Stromal cell of bone marrow (primary cell): ENCODE data around the gene CFAP61.
A peak's percentile ranks its signal among the peaks of the same experiment; 100 is the strongest.
"Not testable (repeated sequence)": the region's sequence is repeated elsewhere in the genome, so short reads cannot be mapped to it uniquely, and the experiment has no call there.

Source experiments
- DNase-seq: peaks from one replicate; pipeline ENCODE4 v3.0.0-alpha.2; 2012; ENCODE audit warnings: low read depth

CFAP61 gene

DNA sequence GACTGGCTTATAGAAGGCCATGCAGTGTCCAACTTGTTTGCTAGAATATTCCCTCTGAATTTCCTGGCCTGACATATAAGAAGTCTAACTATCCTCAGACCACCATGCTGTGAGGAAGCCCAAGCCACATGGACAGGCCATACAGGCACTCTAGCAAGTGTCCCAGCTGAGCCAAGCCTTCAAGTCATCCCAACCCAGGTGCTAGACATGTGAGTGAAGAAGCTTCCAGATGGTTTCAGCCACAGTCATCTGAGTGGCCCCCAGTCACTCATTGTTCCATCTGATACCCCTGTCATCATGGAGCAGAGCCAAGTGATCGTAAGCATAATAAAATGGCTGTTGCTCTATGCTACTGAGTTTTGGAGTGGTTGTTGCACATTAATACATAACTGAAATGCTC is 269.6 kb downstream of the CFAP61 start:
- no peak for DNase-seq

DNA sequence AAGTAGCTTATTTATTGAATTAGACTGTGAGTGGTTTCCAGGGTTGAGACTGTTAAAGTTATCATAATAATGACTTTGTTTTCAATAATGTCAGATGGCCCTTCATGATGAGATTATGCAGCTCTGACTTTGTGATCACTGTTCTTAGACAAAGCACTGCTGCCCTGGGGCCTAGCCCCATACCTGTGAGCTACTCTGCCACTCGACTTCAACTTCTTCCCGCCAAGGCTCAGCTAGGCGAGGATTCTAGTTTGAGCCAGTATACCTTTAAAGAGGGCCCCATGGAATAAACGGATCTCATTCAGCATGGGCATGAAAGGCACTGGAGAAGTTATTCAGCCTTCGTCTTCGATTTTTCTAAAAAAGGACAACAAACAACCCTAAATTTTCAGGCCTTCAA is 270.6 kb downstream of the CFAP61 start:
- no peak for DNase-seq

DNA sequence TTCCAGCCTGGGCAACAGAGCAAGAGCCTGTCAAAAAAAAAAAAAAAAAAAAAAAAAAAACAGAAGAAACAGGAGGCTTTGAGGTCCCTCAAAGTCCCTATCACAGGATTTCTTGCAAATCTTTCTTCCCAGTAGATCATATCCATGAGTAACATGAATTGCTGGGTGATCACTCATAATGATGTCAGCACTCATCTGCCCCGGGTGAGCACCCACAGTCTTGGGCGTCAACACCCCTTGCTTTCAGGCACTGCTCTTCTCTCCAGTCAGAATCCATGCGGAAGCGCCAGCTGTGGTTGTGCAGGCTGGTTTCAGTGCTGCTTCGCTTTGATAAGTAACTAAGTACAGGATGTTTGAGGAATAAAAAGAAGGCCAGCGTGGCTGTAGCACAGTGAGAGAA is 275.4 kb downstream of the CFAP61 start:
- no peak for DNase-seq

DNA sequence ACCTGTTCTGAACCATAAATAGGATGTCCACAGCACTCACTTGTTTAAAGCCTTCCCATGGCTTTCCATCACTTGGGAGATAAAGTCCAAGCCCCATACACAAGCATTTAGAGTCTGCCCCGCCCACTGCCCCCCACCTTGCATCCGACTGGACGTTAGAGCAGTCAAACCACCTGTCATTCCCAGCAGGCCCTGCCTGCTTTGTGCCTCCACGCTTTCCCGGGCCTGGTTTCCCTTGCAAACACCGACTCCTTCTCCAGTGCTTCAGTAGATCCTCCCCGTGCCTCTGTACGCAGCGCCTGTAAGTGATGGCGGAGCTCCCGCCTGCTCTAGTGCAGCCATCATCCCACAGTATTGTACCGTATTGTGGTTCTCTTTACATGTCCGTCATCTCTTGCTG is 277.2 kb downstream of the CFAP61 start:
- no peak for DNase-seq

DNA sequence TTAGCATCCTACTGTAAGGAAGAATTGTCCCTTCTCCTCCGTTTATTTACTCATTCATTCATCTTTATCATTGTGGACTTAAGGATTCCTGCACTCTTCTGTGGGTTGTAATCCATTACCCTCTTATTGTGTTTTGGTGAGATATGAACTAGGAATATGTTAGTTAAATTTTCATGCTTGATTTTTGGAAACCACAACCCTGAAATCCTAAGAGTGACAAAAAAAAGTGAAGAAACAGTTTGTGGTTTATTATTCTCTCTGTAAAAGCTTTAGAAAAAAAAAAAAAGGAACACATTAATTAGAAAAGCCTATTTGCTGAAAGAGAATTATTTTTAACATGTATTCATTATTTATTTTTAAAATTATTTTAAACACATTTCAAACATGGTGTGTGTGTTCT is 278.8 kb downstream of the CFAP61 start:
- no peak for DNase-seq

DNA sequence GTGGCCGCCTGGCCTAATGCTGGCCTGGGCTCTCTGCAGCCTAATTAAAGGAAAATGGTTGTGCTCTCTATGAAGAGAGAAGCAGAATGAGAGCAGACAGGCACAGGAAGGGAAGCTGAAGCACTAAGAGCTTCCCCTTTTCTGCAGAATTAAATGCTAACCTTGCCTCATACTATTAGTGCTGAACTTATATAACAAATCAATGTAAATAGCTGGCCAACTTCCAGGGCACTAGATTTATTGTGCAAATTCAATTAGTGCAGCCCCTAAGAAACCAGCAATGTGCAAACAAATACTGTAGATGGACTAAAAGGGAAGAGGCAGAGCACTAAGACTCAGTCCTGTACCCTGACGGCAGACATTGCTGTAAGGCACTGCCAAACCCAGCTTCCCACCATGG is 279.5 kb downstream of the CFAP61 start:
- no peak for DNase-seq

DNA sequence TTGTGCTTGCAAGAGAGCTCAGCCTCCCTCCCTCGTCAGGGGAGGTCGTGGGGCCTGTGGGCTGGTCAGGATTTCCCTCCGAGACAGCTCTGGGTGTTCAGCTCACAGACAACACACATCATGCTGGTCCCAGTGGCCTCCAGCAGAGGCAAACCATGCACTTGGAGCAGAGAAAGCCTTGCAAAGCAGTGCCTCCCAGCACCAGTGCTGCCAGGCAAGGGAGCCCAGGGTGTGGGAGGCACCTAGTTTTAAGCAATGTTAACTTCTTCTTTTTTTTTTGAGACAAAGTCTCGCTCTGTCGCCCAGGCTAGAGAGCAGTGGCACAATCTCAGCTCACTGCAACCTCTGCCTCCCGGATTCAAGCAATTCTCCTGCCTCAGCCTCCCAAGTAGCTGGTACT is 281.5 kb downstream of the CFAP61 start:
- no peak for DNase-seq

DNA sequence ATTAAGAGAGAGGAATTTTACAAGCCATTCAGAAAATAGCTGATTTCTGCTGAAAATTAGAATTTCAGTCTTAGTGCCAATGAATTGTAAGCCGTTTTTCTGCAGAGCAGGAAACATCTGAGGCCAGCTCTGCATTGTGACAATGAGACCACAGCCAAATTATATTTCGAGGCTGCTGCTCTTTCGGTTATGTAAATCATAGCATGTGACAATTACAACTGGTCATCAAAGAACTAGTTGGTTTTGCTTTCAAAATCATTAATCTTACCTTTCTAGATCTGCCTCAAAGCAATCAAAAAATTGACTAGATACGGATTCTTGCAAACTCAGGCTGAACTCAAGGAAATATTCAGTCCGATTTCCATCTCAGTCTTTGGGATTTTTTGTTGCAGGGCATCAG is 282.2 kb downstream of the CFAP61 start:
- no peak for DNase-seq

DNA sequence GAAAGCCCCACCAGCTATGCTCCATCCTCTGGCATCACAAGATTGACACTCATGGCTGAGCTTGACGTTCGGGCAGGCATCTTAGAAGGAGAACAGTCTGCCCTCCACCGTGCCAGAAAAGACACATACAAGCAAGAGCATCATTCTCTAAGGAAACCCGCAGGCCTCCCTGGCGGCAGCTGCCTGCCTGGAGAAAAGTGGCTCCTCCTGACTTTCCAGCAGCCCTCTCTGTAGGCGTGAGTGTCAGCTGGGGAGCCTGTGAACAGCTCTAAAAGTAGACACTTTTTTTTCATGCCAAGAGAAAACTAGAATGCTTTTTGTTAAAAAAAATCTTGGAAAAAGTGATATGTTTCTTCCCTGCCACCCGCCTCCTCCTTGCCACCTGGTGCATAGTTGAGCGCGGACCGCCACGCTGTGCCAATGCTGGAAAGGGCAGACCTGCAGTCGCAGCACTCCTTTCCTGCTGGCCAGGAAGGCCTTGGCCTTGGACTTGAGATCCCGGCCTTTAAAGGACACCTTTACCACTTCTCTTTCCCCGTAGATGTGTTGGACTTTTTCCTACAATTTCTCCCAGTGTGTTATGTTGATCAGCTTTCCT is 285.9 kb downstream of the CFAP61 start:
- no peak for DNase-seq

DNA sequence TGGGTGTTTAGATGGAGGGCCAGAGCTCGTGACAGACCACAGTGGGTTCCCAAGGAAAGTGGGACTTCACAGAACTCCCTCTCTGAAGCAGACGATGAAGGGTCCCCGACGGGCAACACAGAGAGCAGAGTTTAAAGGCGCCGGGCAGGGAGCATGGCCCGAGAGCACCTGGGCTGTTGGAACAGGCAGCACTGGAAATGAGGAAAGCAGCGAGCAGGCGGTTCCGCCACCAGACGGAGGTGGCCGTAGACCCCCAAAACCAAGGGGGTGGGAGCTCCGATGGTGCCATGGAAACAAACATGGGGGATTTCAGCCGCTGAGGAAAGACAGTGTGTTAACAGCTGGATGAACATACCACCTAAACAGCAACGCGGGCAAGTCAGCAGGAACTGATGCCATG is 288.1 kb downstream of the CFAP61 start:
- no peak for DNase-seq

DNA sequence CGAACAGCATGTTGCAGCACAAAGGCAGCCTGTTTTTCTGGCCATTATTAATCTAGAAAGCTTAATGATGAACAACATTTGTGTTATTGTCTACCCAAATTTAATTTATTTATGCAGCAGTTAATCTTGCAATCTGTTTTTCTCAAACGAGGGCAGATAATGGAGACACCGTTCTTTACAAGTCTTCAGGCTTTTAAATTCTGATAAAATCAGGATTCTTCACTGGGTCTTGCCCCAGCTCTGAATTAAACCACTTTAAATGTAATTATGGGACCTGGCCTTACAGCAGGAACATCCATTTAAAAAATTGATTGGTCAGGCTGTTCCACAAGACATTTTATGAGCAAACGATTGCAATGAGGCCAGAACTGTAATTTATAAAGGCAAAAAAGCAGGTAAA is 289.0 kb downstream of the CFAP61 start:
- no peak for DNase-seq

DNA sequence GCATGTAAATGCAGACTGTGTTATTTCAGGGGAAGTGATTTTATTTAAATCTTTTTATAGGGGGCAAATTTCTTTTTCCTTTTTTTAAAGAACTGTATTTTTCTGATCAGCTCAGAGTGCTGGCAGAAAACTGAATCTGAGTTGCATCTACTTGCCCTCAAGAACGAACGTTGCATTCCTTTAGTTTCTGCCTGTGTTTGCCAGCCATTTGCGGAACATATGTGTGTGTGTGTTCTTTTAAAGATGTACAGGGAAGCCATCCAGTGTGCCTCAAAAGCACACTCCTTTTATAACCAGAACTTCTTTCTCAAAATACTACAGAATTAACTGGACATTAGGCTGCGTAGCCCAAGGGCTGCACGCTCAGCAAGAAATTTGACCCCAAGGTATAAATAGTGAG is 289.7 kb downstream of the CFAP61 start:
- no peak for DNase-seq

DNA sequence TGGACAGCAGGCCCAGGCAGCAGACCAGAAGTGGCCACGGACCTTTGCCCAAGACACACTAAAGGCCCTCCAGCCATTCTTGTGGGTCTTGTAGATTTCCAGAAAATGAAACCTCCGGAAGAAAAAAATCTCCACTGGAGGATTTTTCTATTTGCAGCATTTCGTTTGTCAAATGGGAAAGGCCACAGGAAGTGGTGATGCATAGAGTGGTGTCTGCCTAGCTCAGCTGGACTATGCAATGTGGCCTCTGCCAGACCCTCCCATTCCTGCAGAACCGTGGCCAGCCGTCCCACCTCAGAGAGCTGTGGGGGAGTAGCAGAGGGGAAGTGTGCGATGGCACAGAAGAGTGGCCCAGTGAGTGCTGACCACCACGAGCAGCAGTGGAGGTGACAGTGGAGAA is 291.6 kb downstream of the CFAP61 start:
- DNase-seq, result no peak

DNA sequence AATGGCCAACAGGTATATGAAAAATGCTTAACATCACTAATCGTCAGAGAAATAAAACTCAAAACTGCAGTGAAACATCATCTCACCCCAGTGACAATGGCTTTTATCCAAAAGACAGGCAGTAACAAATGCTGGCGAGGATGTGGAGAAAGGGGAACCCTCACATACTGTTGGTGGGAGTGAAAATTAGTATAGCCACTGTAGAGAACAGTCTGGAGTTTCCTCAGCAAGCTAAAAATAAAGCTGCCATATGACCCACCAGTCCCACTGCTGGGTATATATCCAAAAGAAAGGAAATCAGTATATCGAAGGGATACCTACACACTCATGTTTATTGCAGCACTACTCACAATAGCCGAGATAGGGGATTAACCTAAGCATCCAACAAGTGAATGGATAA is 292.1 kb downstream of the CFAP61 start:
- DNase-seq, result no peak

DNA sequence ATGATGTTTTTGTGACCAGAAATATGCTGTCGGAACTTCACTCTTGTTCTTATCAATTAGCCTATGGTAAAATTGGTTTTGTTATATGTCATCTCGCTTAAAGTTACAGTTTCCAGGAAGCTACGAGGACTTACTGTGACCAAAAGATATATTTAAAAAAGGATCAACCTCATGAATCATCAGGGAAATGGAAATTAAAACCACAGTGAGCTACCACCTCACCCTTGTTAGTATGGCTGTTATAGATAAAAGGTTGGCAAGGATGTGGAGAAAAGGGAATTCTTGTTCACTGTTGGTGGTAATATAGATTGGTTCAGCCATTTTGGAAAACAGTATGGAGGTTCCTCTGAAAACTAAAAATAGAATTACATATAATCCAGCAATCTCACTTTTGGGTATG is 301.2 kb downstream of the CFAP61 start:
- DNase-seq, result no peak

DNA sequence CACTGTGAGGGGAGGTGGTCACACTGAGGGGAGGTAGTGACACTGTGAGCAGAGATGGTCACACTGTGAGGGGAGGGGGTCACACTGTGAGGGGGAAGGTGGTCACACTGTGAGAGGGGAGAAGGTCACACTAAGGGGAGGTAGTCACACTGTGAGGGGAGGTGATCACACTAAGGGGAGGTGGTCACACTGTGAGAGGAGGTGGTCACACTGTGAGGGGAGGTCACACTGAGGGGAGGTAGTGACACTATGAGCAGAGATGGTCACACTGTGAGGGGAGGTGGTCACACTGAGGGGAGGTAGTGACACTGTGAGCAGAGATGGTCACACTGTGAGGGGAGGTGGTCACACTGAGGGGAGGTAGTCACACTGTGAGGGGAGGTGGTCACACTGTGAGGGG is 303.2 kb downstream of the CFAP61 start:
- DNase-seq, result not testable (repeated sequence)

DNA sequence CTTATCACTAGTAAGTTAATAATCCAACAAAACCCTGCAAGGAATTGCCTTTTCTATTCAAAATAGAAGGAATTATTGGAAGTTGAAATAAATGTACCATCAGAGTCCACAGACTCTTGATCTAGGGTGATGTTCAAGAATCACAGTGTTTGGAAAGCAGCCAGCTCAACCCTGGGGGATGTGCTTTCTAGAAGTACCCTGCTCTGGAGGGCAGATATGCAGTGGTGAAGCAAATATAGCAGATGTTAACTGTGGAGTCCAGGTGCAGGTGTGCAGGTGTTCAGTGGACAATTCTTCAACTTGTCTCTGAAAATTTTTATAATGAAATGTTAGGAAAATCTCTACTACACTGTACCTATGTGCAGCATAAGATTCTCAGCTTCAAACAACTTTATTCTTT is 306.5 kb downstream of the CFAP61 start:
- DNase-seq, result no peak

DNA sequence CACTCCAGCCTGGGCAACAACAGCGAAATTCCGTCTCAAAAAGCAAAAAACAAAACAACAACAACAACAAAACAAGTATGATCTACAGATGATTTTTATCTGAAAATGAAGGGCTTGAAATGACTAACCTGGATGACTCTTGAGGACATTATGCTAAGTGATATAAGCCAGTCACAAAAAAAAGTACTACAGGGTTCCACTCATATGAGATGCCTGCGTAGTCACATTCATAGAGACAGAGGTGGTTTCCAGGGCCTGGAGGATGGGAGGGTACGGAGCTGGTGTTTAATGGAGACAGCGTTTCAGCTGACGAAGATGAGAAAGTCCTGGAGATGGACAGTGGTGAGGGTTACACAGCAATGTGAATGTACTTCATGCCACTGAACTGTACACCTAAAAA is 307.3 kb downstream of the CFAP61 start:
- no peak for DNase-seq

DNA sequence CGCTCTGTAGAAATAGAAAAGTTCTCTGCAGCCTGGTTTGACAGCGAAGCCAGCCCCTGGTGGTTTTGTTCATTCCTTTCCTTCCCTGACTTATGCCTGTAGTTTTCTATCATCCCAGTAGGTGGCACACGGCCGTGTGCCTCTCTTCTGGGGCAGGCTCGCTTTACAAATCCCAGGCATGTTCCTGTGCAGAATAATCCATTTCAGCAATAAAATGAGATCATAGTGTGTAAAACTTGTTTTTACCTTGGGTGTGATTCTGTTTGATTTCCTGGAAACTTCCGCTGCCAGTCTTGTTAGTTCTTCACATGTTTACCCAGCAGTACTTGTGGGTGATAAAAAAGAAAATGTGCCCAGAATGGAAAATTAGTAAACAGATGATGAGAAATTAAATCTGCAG is 308.1 kb downstream of the CFAP61 start:
- DNase-seq, result peak; percentile 59

DNA sequence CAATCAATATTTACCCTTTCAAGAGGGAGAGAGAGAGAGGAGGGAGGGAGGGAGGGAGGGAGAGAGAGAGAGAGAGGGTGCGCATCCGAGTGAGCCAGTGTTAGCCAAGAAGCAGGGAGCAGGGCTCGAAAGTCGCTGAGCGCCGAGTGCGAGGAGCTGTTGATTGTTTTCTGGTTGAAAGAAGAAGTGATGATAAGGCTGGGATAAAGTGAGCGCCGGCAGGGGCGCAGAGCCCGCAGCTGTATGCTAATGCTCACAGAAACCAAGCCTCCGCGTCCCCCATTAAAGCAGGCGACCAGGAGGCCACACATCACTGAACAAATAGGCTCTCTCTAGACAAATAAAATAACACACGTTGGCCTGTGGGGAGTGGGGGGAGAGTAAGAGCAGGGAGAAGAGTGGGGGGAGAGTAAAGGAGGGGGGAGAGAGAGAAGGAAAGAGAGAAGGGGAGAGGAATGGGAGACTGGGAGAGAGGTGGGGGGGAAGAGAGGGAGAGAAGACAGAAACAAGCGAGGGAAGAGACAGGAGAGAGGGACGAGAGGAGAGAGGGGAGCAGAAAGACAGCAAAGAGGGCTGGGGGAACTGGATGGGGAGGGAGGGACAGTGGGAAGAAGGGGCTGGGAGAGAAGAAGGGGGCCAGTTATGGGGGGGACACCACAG is 310.6 kb downstream of the CFAP61 start:
- DNase-seq, result no peak

DNA sequence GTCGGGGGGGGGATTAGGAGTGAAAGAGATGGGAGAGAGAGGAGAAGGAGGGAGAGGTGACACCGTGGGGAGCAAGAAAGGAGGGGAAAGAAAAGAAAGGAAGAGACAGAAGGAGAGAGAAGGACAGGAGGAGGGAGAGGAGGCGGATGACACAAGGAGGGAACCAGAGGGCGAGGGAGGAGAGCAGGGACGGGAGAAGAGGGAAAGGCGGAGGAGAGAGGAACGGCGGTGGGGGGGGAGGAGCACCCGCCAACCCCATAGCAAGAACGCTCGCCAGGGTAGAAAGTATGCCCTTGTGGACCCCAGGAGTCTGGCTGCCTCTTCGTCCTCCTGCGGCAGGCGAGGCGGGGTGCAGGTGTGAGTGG is 311.1 kb downstream of the CFAP61 start:
- no peak for DNase-seq

DNA sequence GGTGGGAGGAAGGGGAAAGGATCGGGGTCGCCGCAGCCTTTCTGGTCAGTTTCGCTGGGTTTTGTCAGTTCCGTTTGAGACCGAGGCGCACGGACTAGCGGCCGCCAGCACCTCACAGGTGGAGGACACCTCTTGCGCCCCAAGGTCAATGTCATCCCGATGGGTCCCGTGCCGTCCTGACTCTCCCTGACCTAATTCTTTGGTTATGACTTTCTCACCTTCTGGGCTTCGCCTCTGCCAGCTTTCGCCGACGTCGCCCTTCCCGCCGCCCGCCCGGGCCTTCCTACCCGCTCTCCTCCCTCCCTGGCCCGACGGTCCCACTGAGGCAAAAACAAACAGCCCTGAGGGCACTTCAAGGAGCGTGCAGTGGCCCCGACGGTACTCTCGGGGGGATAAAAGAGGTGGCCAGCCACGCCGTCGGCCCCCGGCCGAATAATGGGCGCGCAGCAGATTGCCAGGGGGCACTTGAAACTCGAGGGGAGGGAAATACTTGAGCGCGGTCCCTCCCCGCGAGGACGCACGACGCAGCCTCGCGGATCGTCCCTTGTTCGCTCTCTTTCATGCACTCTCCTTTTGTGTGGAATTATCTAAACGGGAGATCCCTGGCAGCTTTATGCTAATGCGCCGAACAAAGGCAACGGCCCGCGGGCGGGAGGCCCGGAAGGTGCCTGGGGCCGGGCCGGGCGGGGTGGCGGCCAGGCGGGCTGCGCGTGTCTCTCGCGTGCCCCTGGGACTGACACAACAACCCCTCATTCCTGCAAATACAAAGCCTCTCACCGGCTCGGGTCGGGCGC is 311.7 kb downstream of the CFAP61 start:
- DNase-seq, result no peak

DNA sequence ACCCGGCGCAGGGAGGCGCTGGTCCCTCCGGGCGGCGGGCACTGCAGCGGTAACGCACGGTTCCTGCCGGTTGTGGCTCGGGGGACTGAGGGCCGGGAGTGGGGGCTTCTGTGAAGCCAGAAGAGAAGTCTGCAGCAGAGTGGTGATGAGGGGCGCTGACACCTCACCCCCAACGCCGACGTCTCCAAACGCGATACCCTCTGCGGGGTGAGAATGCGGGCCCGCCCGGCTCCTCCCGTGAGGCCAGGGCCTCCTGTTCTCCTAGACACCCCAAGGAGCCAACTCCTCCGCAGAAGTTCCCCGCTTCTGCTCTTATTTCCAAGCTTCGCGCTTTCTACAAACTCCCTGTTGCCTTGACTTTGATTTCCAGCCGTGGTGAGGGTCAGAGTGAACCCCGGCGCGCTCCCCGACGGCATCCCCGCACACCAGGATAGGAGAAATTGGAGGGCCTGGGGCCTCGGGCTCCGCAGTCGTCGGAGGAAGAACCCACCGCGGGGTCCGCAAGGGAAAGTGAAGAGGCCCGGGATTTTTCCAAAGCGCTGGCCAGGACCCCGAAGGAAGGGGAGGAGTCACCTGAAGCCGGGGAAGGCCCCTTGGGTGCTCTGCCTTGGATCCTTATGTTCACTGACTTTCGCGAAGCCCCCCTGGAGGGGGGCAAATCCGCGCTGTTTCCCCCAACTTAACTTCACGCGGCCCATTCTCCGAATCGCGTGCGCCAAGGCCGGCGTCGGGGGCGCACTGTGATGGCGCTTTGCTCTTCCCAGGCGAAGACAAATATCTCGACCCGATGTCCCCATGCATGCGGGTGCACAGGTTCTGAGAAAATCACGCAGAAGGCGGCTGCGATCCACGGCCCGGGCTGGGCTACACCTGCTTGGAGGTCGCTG is 312.5 kb downstream of the CFAP61 start:
- no peak for DNase-seq
